H1 (cell line): Measurements from ENCODE around the gene GPRC5D. TPM values are rescaled to one million over a fixed set of nuclear protein-coding genes. Genes with fewer than 3 reads are reported as not detected.

Experiments
- CTCF ChIA-PET: fragments of 300-600 bp; sonication (Branson Sonifier 250); formaldehyde crosslinking; loops from one replicate; lab custom pipeline; 2021; ENCODE audit not compliant: partially characterized antibody; lab: Charles Lee
- POLR2A ChIA-PET: fragments of 300-600 bp; sonication (Branson Sonifier 250); formaldehyde crosslinking; loops from one replicate; lab custom pipeline; 2021; ENCODE audit warnings: inconsistent platforms; ENCODE audit not compliant: partially characterized antibody; lab: Charles Lee
- DNase-seq, 2 experiments: peaks; one replicate each; pipeline versions ENCODE4 v3.0.0 to v3.0.0-alpha.2; 2010 to 2022; ENCODE audit warnings: low spot score in 2 of 2, low read depth in 1 of 2, mixed read lengths in 1 of 2
- FAIRE-seq: peaks from 2 replicates; lab custom pipeline; 2011; peaks lifted over from hg19 to GRCh38; lab: Jason Lieb, UNC
- H2AFZ ChIP-seq: 2 replicates; pipeline ENCODE4 v1.8.1; 2012; ENCODE audit warnings: low read length, inconsistent platforms
- H2AK5ac ChIP-seq: 2 replicates; pipeline ENCODE4 v1.6.1; 2013; ENCODE audit warnings: low read depth, low read length
- H2BK120ac ChIP-seq: replicated peaks from 2 replicates; pipeline ENCODE3; 2013; ENCODE audit warnings: low read depth, low read length, inconsistent platforms
- H2BK12ac ChIP-seq: 2 replicates; pipeline ENCODE4 v1.6.1; 2013; ENCODE audit warnings: low read depth, low read length
- H2BK15ac ChIP-seq: 2 replicates; pipeline ENCODE4 v1.6.1; 2013; ENCODE audit warnings: low read length
- H2BK20ac ChIP-seq: 2 replicates; pipeline ENCODE4 v1.6.1; 2013; ENCODE audit warnings: low read length
- H2BK5ac ChIP-seq: 2 replicates; pipeline ENCODE4 v1.6.1; 2013; ENCODE audit warnings: low read depth, low read length
- H3K14ac ChIP-seq: 2 replicates; pipeline ENCODE4 v1.6.1; 2013; ENCODE audit warnings: inconsistent platforms; ENCODE audit not compliant: insufficient read length
- H3K18ac ChIP-seq: 2 replicates; pipeline ENCODE4 v1.6.1; 2013; ENCODE audit warnings: low read length; ENCODE audit errors: extremely low read depth
- H3K23ac ChIP-seq: 2 replicates; pipeline ENCODE4 v1.6.1; 2013; ENCODE audit warnings: inconsistent platforms; ENCODE audit not compliant: insufficient read length
- H3K23me2 ChIP-seq: 2 replicates; pipeline ENCODE4 v1.6.1; 2013; ENCODE audit warnings: low read depth, low read length
- H3K27ac ChIP-seq: 2 replicates; pipeline ENCODE4 v1.6.1; 2011; ENCODE audit warnings: low read depth, low read length, inconsistent platforms
- H3K27me3 ChIP-seq, 4 experiments: replicated peaks in 1 of 4; 1 replicate in 1 of 4; 2 replicates in 3 of 4; pipeline versions ENCODE4 v1.6.1 to v1.8.1; 2011 to 2013; ENCODE audit warnings: low read length in 3 of 4, mild to moderate bottlenecking in 3 of 4, inconsistent platforms in 2 of 4, mixed read lengths in 2 of 4, moderate library complexity in 1 of 4; ENCODE audit not compliant: control insufficient read depth in 3 of 4, insufficient read depth in 3 of 4; ENCODE audit errors: extremely low read depth in 1 of 4
- H3K36me3 ChIP-seq, 4 experiments: 2 replicates each; pipeline versions ENCODE4 v1.6.1 to v1.8.1; 2011 to 2013; ENCODE audit warnings: mild to moderate bottlenecking in 4 of 4, low read length in 3 of 4, moderate library complexity in 2 of 4, control low read depth in 1 of 4, inconsistent platforms in 1 of 4; ENCODE audit not compliant: insufficient read depth in 4 of 4, control insufficient read depth in 2 of 4
- H3K4ac ChIP-seq: replicated peaks from 2 replicates; pipeline ENCODE3; 2013; ENCODE audit warnings: low read length, low read depth, mixed read lengths, inconsistent platforms; ENCODE audit not compliant: insufficient read length
- H3K4me1 ChIP-seq, 4 experiments: replicated peaks in 1 of 4; 1 replicate in 1 of 4; 2 replicates in 3 of 4; pipeline versions ENCODE4 v1.6.1 to v1.8.1; 2011 to 2013; ENCODE audit warnings: low read length in 3 of 4, inconsistent platforms in 2 of 4, mixed read lengths in 1 of 4; ENCODE audit not compliant: insufficient read depth in 4 of 4, control insufficient read depth in 3 of 4
- H3K4me2 ChIP-seq, 2 experiments: 2 replicates each; pipeline versions ENCODE4 v1.6.1 to v1.8.1; 2011 to 2013; ENCODE audit warnings: low read depth in 2 of 2, low read length in 2 of 2, control low read depth in 1 of 2, inconsistent platforms in 1 of 2, mild to moderate bottlenecking in 1 of 2; ENCODE audit not compliant: insufficient read depth in 1 of 2
- H3K4me3 ChIP-seq, 4 experiments: fragments of 200-600, 300-600 bp in 1 of 4; sonication (generic), shearing (Covaris generic), sonication (Bioruptor Twin) in 1 of 4; 2 replicates each; pipeline versions ENCODE4 v1.5.1 to v1.8.1; 2011 to 2016; ENCODE audit warnings: low read length in 4 of 4, low read depth in 3 of 4, control low read depth in 2 of 4, inconsistent platforms in 2 of 4, mild to moderate bottlenecking in 2 of 4, mixed read lengths in 1 of 4, moderate library complexity in 1 of 4; ENCODE audit not compliant: insufficient read depth in 2 of 4; ENCODE audit errors: extremely low read depth in 1 of 4
- H3K56ac ChIP-seq: replicated peaks from 2 replicates; pipeline ENCODE3; 2013; ENCODE audit warnings: low read depth, mild to moderate bottlenecking, mixed read lengths, low read length, inconsistent platforms; ENCODE audit not compliant: insufficient read length
- H3K79me1 ChIP-seq: 2 replicates; pipeline ENCODE4 v1.6.1; 2013; ENCODE audit warnings: low read depth, low read length, control low read depth
- H3K79me2 ChIP-seq, 2 experiments: 2 replicates each; pipeline versions ENCODE4 v1.6.1 to v1.8.1; 2012 to 2013; ENCODE audit warnings: low read length in 2 of 2, mild to moderate bottlenecking in 2 of 2, inconsistent platforms in 1 of 2; ENCODE audit not compliant: insufficient read depth in 2 of 2, control insufficient read depth in 1 of 2
- H3K9ac ChIP-seq, 4 experiments: replicated peaks in 1 of 4; 1 replicate in 1 of 4; 2 replicates in 3 of 4; pipeline versions ENCODE4 v1.6.1 to v1.8.1; 2011 to 2013; ENCODE audit warnings: low read depth in 3 of 4, low read length in 3 of 4, control low read depth in 2 of 4, mild to moderate bottlenecking in 2 of 4, moderate library complexity in 2 of 4, inconsistent platforms in 1 of 4; ENCODE audit errors: extremely low read depth in 1 of 4
- H3K9me3 ChIP-seq, 2 experiments: 2 replicates each; pipeline versions ENCODE4 v1.6.1 to v1.8.1; 2012 to 2013; ENCODE audit warnings: mild to moderate bottlenecking in 2 of 2, moderate library complexity in 2 of 2, control low read depth in 1 of 2, inconsistent platforms in 1 of 2, low read depth in 1 of 2, low read length in 1 of 2, mixed read lengths in 1 of 2; ENCODE audit not compliant: insufficient read depth in 2 of 2
- H4K20me1 ChIP-seq, 2 experiments: replicated peaks in 1 of 2; 2 replicates each; pipeline versions ENCODE3 to v1.8.1; 2011 to 2013; ENCODE audit warnings: inconsistent platforms in 2 of 2, low read length in 2 of 2, mild to moderate bottlenecking in 1 of 2; ENCODE audit not compliant: insufficient read depth in 2 of 2, control insufficient read depth in 1 of 2
- H4K5ac ChIP-seq: 2 replicates; pipeline ENCODE4 v1.6.1; 2013; ENCODE audit warnings: low read length, low read depth, mixed read lengths, inconsistent platforms; ENCODE audit not compliant: insufficient read length
- H4K8ac ChIP-seq: 2 replicates; pipeline ENCODE4 v1.8.0; 2013; ENCODE audit warnings: mild to moderate bottlenecking, moderate library complexity, low read length, inconsistent platforms; ENCODE audit not compliant: insufficient read depth; ENCODE audit errors: extremely low read depth
- H4K91ac ChIP-seq: replicated peaks from 2 replicates; pipeline ENCODE3; 2013; ENCODE audit warnings: low read length, mixed read lengths, inconsistent platforms; ENCODE audit not compliant: insufficient read length
- BRCA1 ChIP-seq: IDR thresholded peaks from 2 replicates; pipeline ENCODE4 v1.6.1; 2012; ENCODE audit warnings: low read depth, low read length, improper control_type of control experiment
- CEBPB ChIP-seq: IDR thresholded peaks from 2 replicates; pipeline ENCODE4 v1.6.1; 2012; ENCODE audit warnings: low read depth, low read length
- CREB1 ChIP-seq: IDR thresholded peaks from 2 replicates; pipeline ENCODE4 v1.6.1; 2012; ENCODE audit warnings: inconsistent platforms
- HDAC2 ChIP-seq, 2 experiments: fragments of 300-600 bp in 1 of 2; sonication (generic) in 1 of 2; IDR thresholded peaks; 2 replicates each; pipeline ENCODE4 v1.6.1; 2011 to 2012; ENCODE audit warnings: low read depth in 2 of 2, low read length in 2 of 2, mild to moderate bottlenecking in 2 of 2, moderate library complexity in 2 of 2, borderline replicate concordance in 1 of 2, inconsistent platforms in 1 of 2
- RNF2 ChIP-seq: fragments of 200-900, 300-1000 bp; sonication (generic); IDR thresholded peaks from 2 replicates; pipeline ENCODE4 v1.7.1; 2016; ENCODE audit warnings: borderline replicate concordance, low read depth, mild to moderate bottlenecking, antibody characterized with exemption, low read length; ENCODE audit not compliant: poor library complexity, severe bottlenecking; ENCODE audit errors: missing control alignments
- SIRT6 ChIP-seq: IDR thresholded peaks from one replicate; pipeline ENCODE4 v1.7.1; 2012; ENCODE audit warnings: low read length, inconsistent platforms
- SIX5 ChIP-seq: IDR thresholded peaks from 2 replicates; pipeline ENCODE4 v1.6.1; 2011; ENCODE audit warnings: mild to moderate bottlenecking, low read depth, low read length
- SRF ChIP-seq: IDR thresholded peaks from 2 replicates; pipeline ENCODE4 v1.6.1; 2011; ENCODE audit warnings: mild to moderate bottlenecking, low read depth, low read length, moderate library complexity
- SUZ12 ChIP-seq: fragments of 200-600 bp; sonication (generic); IDR thresholded peaks from 2 replicates; pipeline ENCODE4 v1.6.1; 2012; ENCODE audit warnings: mild to moderate bottlenecking, inconsistent platforms, low read length, moderate library complexity, mixed read lengths
- TAF1 ChIP-seq: IDR thresholded peaks from 2 replicates; pipeline ENCODE4 v1.6.1; 2011; ENCODE audit warnings: mild to moderate bottlenecking, low read depth, low read length
- TCF12 ChIP-seq: IDR thresholded peaks from 2 replicates; pipeline ENCODE4 v1.6.1; 2011; ENCODE audit warnings: low read depth, mild to moderate bottlenecking, low read length
- WGBS, 2 experiments: shearing (Covaris generic) in 1 of 2; methylation state at CpG; one replicate each; pipeline versions ENCODE4 v1.1.6 to v1.1.7; 2013 to 2015; ENCODE audit warnings: low lambda C conversion rate in 2 of 2, mixed read lengths in 2 of 2, inconsistent platforms in 1 of 2, low coverage in 1 of 2, missing lambda C conversion rate in 1 of 2; ENCODE audit not compliant: insufficient replicate concordance in 2 of 2, insufficient coverage in 1 of 2, insufficient read length in 1 of 2; ENCODE audit errors: extremely low coverage in 1 of 2, missing lambda C conversion rate in 1 of 2; 5-methylcytosine and 5-hydroxymethylcytosine counted together
- polyA plus RNA-seq, 7 experiments: library from polyadenylated mRNA; depleted of rRNA in 3 of 7; stranded (reverse) in 5 of 7; unstranded in 2 of 7; fragments of >200 nt in 5 of 7; fragments of 200-250 nt in 2 of 7; gene quantifications; 1 replicate in 5 of 7; 2 replicates in 1 of 7; 4 replicates in 1 of 7; pipeline versions ENCODE4 v1.2.1 to v1.2.3, GENCODE V29; 2011 to 2013; ENCODE audit warnings: missing spikeins in 2 of 7, mixed read lengths in 2 of 7
- total RNA-seq: library from RNA; stranded (reverse); fragmentation: NEBNext Ultra II Directional; extraction: Animal tissue kit (Norgen Biotek cat#: 25700); gene quantifications from 2 replicates; pipeline ENCODE4 v1.2.1, GENCODE V29; 2021
- TF ChIP-seq, protein P1 (sequence below): IDR thresholded peaks from 2 replicates; pipeline ENCODE4 v1.6.1; 2011; ENCODE audit warnings: low read length, improper control_type of control experiment
- TF ChIP-seq, protein P2 (sequence below): IDR thresholded peaks from 2 replicates; pipeline ENCODE4 v1.6.1; 2011; ENCODE audit warnings: low read depth, mild to moderate bottlenecking, low read length; ENCODE audit not compliant: insufficient read depth

Gene GPRC5D
- total and polyA plus RNA-seq, 2 of the 8 experiments (the other 6 are each of a cell fraction or from before 2014, with no cell fraction given) = 0.45 TPM; not detected in 1

DNA sequence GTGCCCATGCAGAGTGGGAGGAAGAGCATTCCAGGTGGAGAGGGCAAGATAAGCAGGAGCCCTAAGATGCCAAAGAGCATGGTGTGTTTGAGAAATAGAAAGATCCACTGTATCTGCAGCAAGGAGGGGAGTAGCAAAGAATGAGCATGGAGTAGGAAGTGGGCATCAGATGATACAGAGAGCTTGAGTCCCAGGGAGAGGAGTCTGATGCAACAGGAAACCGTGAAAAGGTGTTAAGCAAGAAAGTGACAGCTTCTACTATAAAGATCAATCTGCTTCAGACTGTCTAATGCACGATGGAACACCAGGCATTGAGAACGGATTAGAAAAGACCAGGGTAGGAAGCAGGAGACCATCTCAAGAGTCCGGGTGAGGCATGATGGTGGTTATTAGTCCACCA, 12.3 kb upstream of the GPRC5D start:
- Histone ChIP-seq H3K9ac (no peak overlapping the region), H3K4me3 (no peak overlapping the region), H2BK12ac (no peak overlapping the region), H3K27ac (no peak overlapping the region), H3K56ac (no peak overlapping the region), H2BK15ac (no peak overlapping the region), H2BK120ac (no peak overlapping the region), H3K4me1 (no peaks in the 10 kb centered on the region), H4K5ac (no peak overlapping the region), H2AFZ (no peak overlapping the region), H3K79me1 (no peaks in the 10 kb centered on the region), H3K18ac (no peak overlapping the region), H3K79me2 (no peaks in the 10 kb centered on the region), H3K27me3 (no peaks in the 10 kb centered on the region), H2AK5ac (no peak overlapping the region), H2BK20ac (no peak overlapping the region), H3K23me2 (no peaks in the 10 kb centered on the region; the same call in 1 of the 2 replicates), H4K91ac (no peak overlapping the region), H4K8ac (no peak overlapping the region), H3K14ac (no peak overlapping the region), H3K23ac (no peak overlapping the region), H3K4me2 (no peak overlapping the region), H3K36me3 (peaks cover 0 to 2% (median 0%) of the 10 kb centered on the region in 4 experiments; a peak in 2 of 8 replicates), H3K9me3 (no peaks in the 10 kb centered on the region), H4K20me1 (no peaks in the 10 kb centered on the region), H2BK5ac (no peak overlapping the region), H3K4ac (no peak overlapping the region)
- 93% methylated on average over 4 of the region's 4 CpGs; no CpG with 5 or more reads in 1 of the 2 experiments for WGBS, 2 experiments
- ChIA-PET POLR2A (interaction anchor here (0.6 to 0.9 kb wide), 2 partner anchors 15 to 36 kb away, joined by 3 to 4 read pairs; no protein-coding TSS in a partner anchor), CTCF (interaction anchor here (1.0 to 2.6 kb wide), 7 partner anchors 11 to 292 kb away, joined by 3 to 13 read pairs (median 4); no protein-coding TSS in a partner anchor)
- FAIRE-seq (no peak), DNase-seq (no peak)
- TF ChIP-seq SIRT6 = no peak
- no peak for TF ChIP-seq TAF1
- TF ChIP-seq SUZ12 = no peak
- no peak for TF ChIP-seq HDAC2 (IDR thresholded peaks at IDR 0.05; ENCODE audit: borderline replicate concordance in 1 of 2, low read depth in 2 of 2, low read length in 2 of 2)
- TF ChIP-seq TCF12 = no peak
- TF ChIP-seq, protein P1, sequence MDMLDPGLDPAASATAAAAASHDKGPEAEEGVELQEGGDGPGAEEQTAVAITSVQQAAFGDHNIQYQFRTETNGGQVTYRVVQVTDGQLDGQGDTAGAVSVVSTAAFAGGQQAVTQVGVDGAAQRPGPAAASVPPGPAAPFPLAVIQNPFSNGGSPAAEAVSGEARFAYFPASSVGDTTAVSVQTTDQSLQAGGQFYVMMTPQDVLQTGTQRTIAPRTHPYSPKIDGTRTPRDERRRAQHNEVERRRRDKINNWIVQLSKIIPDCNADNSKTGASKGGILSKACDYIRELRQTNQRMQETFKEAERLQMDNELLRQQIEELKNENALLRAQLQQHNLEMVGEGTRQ = no peak
- TF ChIP-seq BRCA1 = no peak
- no peak for TF ChIP-seq RNF2
- no peak for TF ChIP-seq CEBPB
- TF ChIP-seq SIX5 = no peak
- TF ChIP-seq, protein P2, sequence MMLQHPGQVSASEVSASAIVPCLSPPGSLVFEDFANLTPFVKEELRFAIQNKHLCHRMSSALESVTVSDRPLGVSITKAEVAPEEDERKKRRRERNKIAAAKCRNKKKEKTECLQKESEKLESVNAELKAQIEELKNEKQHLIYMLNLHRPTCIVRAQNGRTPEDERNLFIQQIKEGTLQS = no peak
- TF ChIP-seq CREB1 = no peak
- no peak for TF ChIP-seq SRF
